B cell (primary cell): ENCODE results near the gene CD59. TPM values are rescaled to one million over a fixed set of nuclear protein-coding genes. Genes with fewer than 3 reads are reported as not detected.

Experiments used
- ATAC-seq: fragments of 200-7000 bp; cut with Tn5 transposase; one replicate; pipeline ENCODE4 v1.10.0; 2021; ENCODE audit warnings: low read depth, mild to moderate bottlenecking, moderate number of reproducible peaks, moderate library complexity
- CTCF ChIA-PET: fragments of 350-600 bp; sonication (Branson Sonifier 250); formaldehyde crosslinking; loops from one replicate; lab custom pipeline; 2021; ENCODE audit warnings: antibody characterized with exemption, inconsistent platforms; lab: Charles Lee
- POLR2A ChIA-PET: fragments of 350-600 bp; sonication (Branson Sonifier 250); formaldehyde crosslinking; loops from one replicate; lab custom pipeline; 2021; ENCODE audit warnings: antibody characterized with exemption; lab: Charles Lee
- DNase-seq: peaks from one replicate; pipeline ENCODE4 v3.0.0; 2013
- H2AFZ ChIP-seq: 2 replicates; pipeline ENCODE4 v1.6.1; 2012; ENCODE audit warnings: mild to moderate bottlenecking, low read depth, low read length; ENCODE audit not compliant: insufficient read depth, poor library complexity, severe bottlenecking
- H3K27ac ChIP-seq, 2 donors: 1 replicate in 1 of 2; 2 replicates in 1 of 2; pipeline ENCODE4 v1.5.1; 2012 to 2013; ENCODE audit warnings: low read length in 2 of 2, mild to moderate bottlenecking in 2 of 2, moderate library complexity in 1 of 2
- H3K27me3 ChIP-seq, 4 experiments: fragments of 200-600 bp in 1 of 4; sonication (generic) in 1 of 4; replicated peaks in 1 of 4; 1 replicate in 2 of 4; 2 replicates in 2 of 4; pipeline versions ENCODE4 v1.6.1 to v1.7.0; 2013 to 2016; ENCODE audit warnings: low read length in 3 of 4, mild to moderate bottlenecking in 2 of 4, mixed read lengths in 1 of 4, moderate library complexity in 1 of 4; ENCODE audit not compliant: insufficient read depth in 4 of 4, control insufficient read depth in 3 of 4; ENCODE audit errors: control extremely low read depth in 1 of 4
- H3K36me3 ChIP-seq, 2 experiments: replicated peaks in 1 of 2; 1 replicate in 1 of 2; 2 replicates in 1 of 2; pipeline versions ENCODE4 v1.6.1 to v1.7.1; 2013; ENCODE audit warnings: low read length in 1 of 2; ENCODE audit not compliant: insufficient read depth in 2 of 2, control insufficient read depth in 1 of 2; ENCODE audit errors: control extremely low read depth in 1 of 2, extremely low read depth in 1 of 2
- H3K4me1 ChIP-seq, 2 donors: fragments of 200-600 bp in 1 of 2; sonication (generic) in 1 of 2; 1 replicate in 1 of 2; 2 replicates in 1 of 2; pipeline versions ENCODE4 v1.5.1 to v1.6.1; 2013 to 2017; ENCODE audit warnings: low read length in 2 of 2; ENCODE audit not compliant: control insufficient read depth in 2 of 2, insufficient read depth in 2 of 2
- H3K4me2 ChIP-seq: replicated peaks from 2 replicates; pipeline ENCODE3; 2012; ENCODE audit warnings: mild to moderate bottlenecking, low read depth, low read length; ENCODE audit not compliant: poor library complexity, severe bottlenecking
- H3K4me3 ChIP-seq, 5 experiments: fragments of 200-600 bp in 1 of 5; sonication (generic) in 1 of 5; 1 replicate in 3 of 5; 2 replicates in 2 of 5; pipeline versions ENCODE4 v1.5.1 to v1.7.0; 2011 to 2016; ENCODE audit warnings: low read length in 4 of 5, mild to moderate bottlenecking in 4 of 5, low read depth in 2 of 5, control low read depth in 1 of 5, moderate library complexity in 1 of 5; ENCODE audit not compliant: insufficient read depth in 1 of 5; ENCODE audit errors: control extremely low read depth in 1 of 5, extremely low read depth in 1 of 5
- H3K79me2 ChIP-seq: fragments of 200-600 bp; sonication (generic); one replicate; pipeline ENCODE4 v1.6.0; 2016; ENCODE audit warnings: low read length; ENCODE audit not compliant: control insufficient read depth, insufficient read depth
- H3K9ac ChIP-seq: fragments of 200-600 bp; sonication (generic); 2 replicates; pipeline ENCODE4 v1.6.1; 2017; ENCODE audit warnings: mild to moderate bottlenecking, low read length, moderate library complexity
- H3K9me3 ChIP-seq, 3 donors: one replicate each; pipeline versions ENCODE4 v1.6.1 to v1.7.1; 2013; ENCODE audit warnings: low read length in 2 of 3; ENCODE audit not compliant: control insufficient read depth in 2 of 3, insufficient read depth in 1 of 3; ENCODE audit errors: control extremely low read depth in 1 of 3
- H4K20me1 ChIP-seq: 2 replicates; pipeline ENCODE4 v1.6.0; 2012; ENCODE audit warnings: mild to moderate bottlenecking, low read length; ENCODE audit not compliant: insufficient read depth, control insufficient read depth, poor library complexity, severe bottlenecking
- H3K27ac Mint-ChIP-seq: one replicate; pipeline ENCODE4 v1.8.0; 2021; ENCODE audit warnings: mixed read lengths
- H3K27me3 Mint-ChIP-seq: one replicate; pipeline ENCODE4 v1.8.0; 2021; ENCODE audit warnings: mixed read lengths
- H3K4me1 Mint-ChIP-seq: one replicate; pipeline ENCODE4 v1.8.0; 2021; ENCODE audit warnings: mixed read lengths
- H3K4me3 Mint-ChIP-seq: one replicate; pipeline ENCODE4 v1.8.0; 2021; ENCODE audit warnings: mixed read lengths
- H3K9me3 Mint-ChIP-seq: one replicate; pipeline ENCODE4 v1.8.0; 2022; ENCODE audit warnings: mixed read lengths; ENCODE audit not compliant: insufficient read depth
- EZH2 ChIP-seq: IDR thresholded peaks from 2 replicates; pipeline ENCODE4 v1.6.1; 2012; ENCODE audit warnings: borderline replicate concordance, low read depth, mild to moderate bottlenecking, moderate library complexity, low read length; ENCODE audit not compliant: insufficient read depth, poor library complexity, severe bottlenecking
- WGBS: methylation state at CpG from one replicate; pipeline ENCODE4 v1.1.5; 2013; ENCODE audit warnings: missing lambda C conversion rate; ENCODE audit not compliant: insufficient coverage; 5-methylcytosine and 5-hydroxymethylcytosine counted together
- intact Hi-C: fragments of 100-400 bp; cut with micrococcal nuclease; formaldehyde crosslinking; loops from one replicate; pipeline ENCODE4 v1.10.0; 2022
- polyA plus RNA-seq: library from polyadenylated mRNA; depleted of rRNA; stranded (reverse); fragments of >200 nt; gene quantifications from 2 replicates; pipeline ENCODE4 v1.2.3, GENCODE V29; 2012
- total RNA-seq, 2 donors: library from RNA; stranded (reverse); fragments of 120-200 nt in 1 of 2; gene quantifications; 1 replicate in 1 of 2; 2 replicates in 1 of 2; pipeline versions ENCODE4 v1.2.3 to v1.2.4, GENCODE V29; 2013 to 2022
- TF ChIP-seq, protein P1 (sequence below): fragments of 200-600 bp; IDR thresholded peaks from one replicate; pipeline ENCODE4 v1.8.0; 2022; ENCODE audit warnings: antibody characterized with exemption, mild to moderate bottlenecking

CD59 gene
- total and polyA plus RNA-seq, 2 donors (not counting 1 experiment from before 2014, with no cell fraction given), result 10.9 to 41.3 TPM

DNA sequence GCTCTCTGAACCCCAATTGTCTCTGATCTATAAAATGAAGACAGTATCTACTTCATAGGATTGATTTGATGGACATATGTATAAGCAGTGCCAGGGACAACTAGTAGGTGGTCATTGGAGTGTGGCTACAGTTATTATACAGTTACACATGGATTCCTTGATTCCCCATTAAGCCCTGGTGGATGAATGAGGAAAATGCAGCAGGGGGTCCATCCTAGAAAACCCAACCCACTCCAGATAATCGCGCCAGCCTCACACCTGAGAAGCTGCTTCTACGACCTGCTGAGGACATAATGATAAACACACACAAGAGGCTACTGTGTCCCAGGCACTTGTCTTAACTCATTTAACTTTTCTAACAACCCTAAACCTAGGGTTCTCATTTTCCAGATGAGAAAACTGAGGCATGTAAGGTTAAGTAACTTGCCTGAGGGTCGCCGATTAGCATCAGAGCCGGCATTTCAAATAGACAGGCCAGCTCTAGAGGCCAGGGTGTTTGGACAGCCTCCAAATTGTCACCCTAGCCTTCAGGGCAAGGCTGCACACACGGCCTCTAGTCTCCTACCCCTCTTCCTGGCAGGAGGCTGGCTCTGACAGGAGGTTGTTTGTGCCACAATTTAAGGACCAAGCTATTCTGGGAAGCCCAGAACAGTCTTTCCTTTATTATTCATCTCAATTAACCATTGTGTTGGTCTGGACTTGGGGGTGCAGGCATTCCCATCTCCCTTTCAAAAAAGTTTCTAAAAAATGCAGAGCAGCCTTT lies 31.8 kb downstream of the CD59 start:
- TF ChIP-seq EZH2, result no peak
- TF ChIP-seq, protein P1, sequence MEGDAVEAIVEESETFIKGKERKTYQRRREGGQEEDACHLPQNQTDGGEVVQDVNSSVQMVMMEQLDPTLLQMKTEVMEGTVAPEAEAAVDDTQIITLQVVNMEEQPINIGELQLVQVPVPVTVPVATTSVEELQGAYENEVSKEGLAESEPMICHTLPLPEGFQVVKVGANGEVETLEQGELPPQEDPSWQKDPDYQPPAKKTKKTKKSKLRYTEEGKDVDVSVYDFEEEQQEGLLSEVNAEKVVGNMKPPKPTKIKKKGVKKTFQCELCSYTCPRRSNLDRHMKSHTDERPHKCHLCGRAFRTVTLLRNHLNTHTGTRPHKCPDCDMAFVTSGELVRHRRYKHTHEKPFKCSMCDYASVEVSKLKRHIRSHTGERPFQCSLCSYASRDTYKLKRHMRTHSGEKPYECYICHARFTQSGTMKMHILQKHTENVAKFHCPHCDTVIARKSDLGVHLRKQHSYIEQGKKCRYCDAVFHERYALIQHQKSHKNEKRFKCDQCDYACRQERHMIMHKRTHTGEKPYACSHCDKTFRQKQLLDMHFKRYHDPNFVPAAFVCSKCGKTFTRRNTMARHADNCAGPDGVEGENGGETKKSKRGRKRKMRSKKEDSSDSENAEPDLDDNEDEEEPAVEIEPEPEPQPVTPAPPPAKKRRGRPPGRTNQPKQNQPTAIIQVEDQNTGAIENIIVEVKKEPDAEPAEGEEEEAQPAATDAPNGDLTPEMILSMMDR, result no peak
- intact Hi-C loops, result no loop called here
- POLR2A ChIA-PET, result no interaction called here
- no peak overlapping the region for H3K27ac Mint-ChIP-seq
- no peak overlapping the region for H3K4me3 Mint-ChIP-seq
- H3K4me2 ChIP-seq, result no peak overlapping the region
- H3K4me1 ChIP-seq, result peaks cover 6 to 14% of the 10 kb centered on the region in 2 donors
- no peaks in the 10 kb centered on the region for H4K20me1 ChIP-seq
- peaks cover 0 to 4% (median 0%) of the 10 kb centered on the region in 3 donors for H3K9me3 ChIP-seq
- no peak overlapping the region for H3K27ac ChIP-seq
- ATAC-seq, result no peak
- H3K4me3 ChIP-seq, result no peak overlapping the region
- H3K9me3 Mint-ChIP-seq, result no peaks in the 10 kb centered on the region
- peaks cover 0 to under 1% of the 10 kb centered on the region in 2 experiments for H3K36me3 ChIP-seq
- CTCF ChIA-PET, result interaction anchor here (1.7 to 2.1 kb wide), 2 partner anchors 12 to 38 kb away, joined by 4 to 5 read pairs; no protein-coding TSS in a partner anchor
- H3K4me1 Mint-ChIP-seq, result peaks cover 12% of the 10 kb centered on the region
- H3K27me3 ChIP-seq, result peaks cover 0 to 10% (median 3%) of the 10 kb centered on the region in 4 experiments
- H2AFZ ChIP-seq, result no peak overlapping the region
- H3K27me3 Mint-ChIP-seq, result no peaks in the 10 kb centered on the region
- WGBS, result 93% methylated on average over 4 of the region's 7 CpGs
- no peak for DNase-seq
- no peaks in the 10 kb centered on the region for H3K79me2 ChIP-seq
- H3K9ac ChIP-seq, result no peak overlapping the region

DNA sequence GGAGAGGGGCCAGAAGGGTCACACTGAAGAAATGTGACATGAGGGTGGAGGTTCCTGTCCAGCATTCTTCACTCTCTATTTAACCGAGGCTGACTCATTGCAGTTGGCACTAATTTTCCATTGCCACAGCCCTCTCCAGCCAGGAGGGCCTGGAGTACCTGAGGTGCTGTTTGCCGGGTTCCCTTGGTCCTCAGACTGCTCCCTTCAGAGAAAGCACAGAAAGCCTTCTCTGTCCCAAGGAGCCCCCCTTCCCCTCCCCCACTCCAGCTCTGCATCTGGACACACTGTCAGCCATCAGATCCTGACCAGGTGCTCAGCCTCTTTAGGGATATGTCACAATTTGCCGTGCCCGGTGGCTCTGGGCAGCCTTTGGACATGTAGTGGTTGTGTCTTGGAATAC lies 32.4 kb downstream of the CD59 start:
- Histone ChIP-seq H3K27ac (no peak overlapping the region), H3K4me1 (peaks cover 6 to 14% of the 10 kb centered on the region in 2 donors), H3K36me3 (no peaks in the 10 kb centered on the region), H4K20me1 (no peaks in the 10 kb centered on the region), H3K4me2 (no peak overlapping the region), H3K79me2 (no peaks in the 10 kb centered on the region), H2AFZ (no peak overlapping the region), H3K9me3 (peaks cover 0 to 4% (median 0%) of the 10 kb centered on the region in 3 donors), H3K27me3 (peaks cover 0 to 10% (median 3%) of the 10 kb centered on the region in 4 experiments), H3K9ac (no peak overlapping the region), H3K4me3 (no peak overlapping the region)
- Mint-ChIP-seq H3K27ac (no peak overlapping the region), H3K4me1 (peaks cover 13% of the 10 kb centered on the region), H3K27me3 (no peaks in the 10 kb centered on the region), H3K9me3 (no peaks in the 10 kb centered on the region), H3K4me3 (no peak overlapping the region)
- ChIA-PET CTCF (interaction anchor here (1.7 kb wide), 1 partner anchor 39 kb away, joined by 4 read pairs; no protein-coding TSS in a partner anchor), POLR2A (no interaction called here)
- no peak for DNase-seq
- TF ChIP-seq, protein P1, result no peak
- TF ChIP-seq EZH2, result no peak
- ATAC-seq, result no peak
- intact Hi-C loops, result no loop called here
- WGBS, result 100% methylated on average over 2 of the region's 4 CpGs
